ENCODE measurements around the gene NUBP1.

The NUBP1 gene

GRCh38 chr16:10808850-10809249 lies 65.2 kb downstream of the NUBP1 start:
- no peak for DNase-seq

GRCh38 chr16:10809706-10810105 lies 66.1 kb downstream of the NUBP1 start:
- DNase-seq, result no peak

- no peak for DNase-seq
Observed at GRCh38 chr16:10812312-10813098, 68.9 kb downstream of the NUBP1 start.

- no peak for DNase-seq
Observed at GRCh38 chr16:10813099-10813455, 69.4 kb downstream of the NUBP1 start.

- DNase-seq, result no peak
Observed at GRCh38 chr16:10817514-10817913, 73.9 kb downstream of the NUBP1 start.

- DNase-seq, result no peak
Observed at GRCh38 chr16:10817963-10818941, 74.6 kb downstream of the NUBP1 start, which contains the start of gene TVP23A. TSS of gene TVP23A (minus strand) at chr16:10818794. CDS start at chr16:10818493, 301 bp downstream.

Measured in stimulated activated CD4-positive, alpha-beta T cell treated with anti-CD3 and anti-CD28 coated beads, Interleukin-12 subunit alpha, Interleukin-12 subunit beta, amount 100 ng/mL, for 4 hours (primary cell).